HEK293 (cell line): ENCODE results near the gene CASP8AP2.

Experiments
- GLI2 ChIP-seq: fragments of 450-650 bp; formaldehyde crosslinking; IDR thresholded peaks from 2 replicates; pipeline ENCODE4; 2017; ENCODE audit warnings: missing biosample characterization, missing genetic modification characterization, low read depth, borderline replicate concordance
- HOXD13 ChIP-seq: sonication (generic); formaldehyde crosslinking; IDR thresholded peaks from 2 replicates; pipeline ENCODE4 v1.8.0; 2022; ENCODE audit warnings: missing genetic modification reagents, borderline replicate concordance
- OSR2 ChIP-seq: fragments of 450-650 bp; formaldehyde crosslinking; IDR thresholded peaks from 2 replicates; pipeline ENCODE4 v1.5.1; 2016; ENCODE audit warnings: missing biosample characterization, missing genetic modification characterization
- SP7 ChIP-seq: fragments of 450-650 bp; formaldehyde crosslinking; IDR thresholded peaks from 2 replicates; pipeline ENCODE4 v1.5.1; 2016; ENCODE audit warnings: missing biosample characterization, missing genetic modification characterization
- ZIC2 ChIP-seq: fragments of 450-650 bp; formaldehyde crosslinking; IDR thresholded peaks from 2 replicates; pipeline ENCODE4 v1.5.1; 2016; ENCODE audit warnings: missing biosample characterization, missing genetic modification characterization
- ZNF175 ChIP-seq: fragments of 450-650 bp; formaldehyde crosslinking; IDR thresholded peaks from 2 replicates; pipeline ENCODE4 v1.5.1; 2016; ENCODE audit warnings: missing biosample characterization, missing genetic modification characterization
- ZNF2 ChIP-seq: fragments of 450-650 bp; formaldehyde crosslinking; IDR thresholded peaks from 2 replicates; pipeline ENCODE4 v1.5.1; 2016; ENCODE audit warnings: missing biosample characterization, missing genetic modification characterization
- ZNF211 ChIP-seq: fragments of 450-650 bp; formaldehyde crosslinking; IDR thresholded peaks from 2 replicates; pipeline ENCODE4 v1.5.1; 2016; ENCODE audit warnings: low read depth, missing biosample characterization, missing genetic modification characterization
- ZNF366 ChIP-seq: fragments of 450-650 bp; formaldehyde crosslinking; conservative IDR thresholded peaks from 2 replicates; pipeline ENCODE4 v1.5.1; 2016; ENCODE audit warnings: missing biosample characterization, missing genetic modification characterization
- ZNF394 ChIP-seq: fragments of 450-650 bp; formaldehyde crosslinking; IDR thresholded peaks from 2 replicates; pipeline ENCODE4 v1.5.1; 2016; ENCODE audit warnings: missing biosample characterization, missing genetic modification characterization, mild to moderate bottlenecking, moderate library complexity, borderline replicate concordance
- ZNF560 ChIP-seq: fragments of 450-650 bp; formaldehyde crosslinking; IDR thresholded peaks from 2 replicates; pipeline ENCODE4 v1.5.1; 2017; ENCODE audit warnings: missing biosample characterization, missing genetic modification characterization, borderline replicate concordance
- ZNF561 ChIP-seq: fragments of 450-650 bp; IDR thresholded peaks from 2 replicates; pipeline ENCODE4 v1.5.1; 2018; ENCODE audit warnings: missing biosample characterization, missing genetic modification characterization, borderline replicate concordance
- ZSCAN16 ChIP-seq: fragments of 450-650 bp; formaldehyde crosslinking; IDR thresholded peaks from 2 replicates; pipeline ENCODE4 v1.5.1; 2016; ENCODE audit warnings: missing biosample characterization, missing genetic modification characterization
- ZXDB ChIP-seq: fragments of 450-650 bp; formaldehyde crosslinking; IDR thresholded peaks from 2 replicates; pipeline ENCODE4 v1.5.1; 2016; ENCODE audit warnings: missing biosample characterization, missing genetic modification characterization
- TF ChIP-seq, protein P1 (sequence below): fragments of 450-650 bp; formaldehyde crosslinking; IDR thresholded peaks from 2 replicates; pipeline ENCODE4 v1.5.1; 2016; ENCODE audit warnings: missing biosample characterization, missing genetic modification characterization
- TF ChIP-seq, protein P2 (sequence below): fragments of 450-650 bp; formaldehyde crosslinking; IDR thresholded peaks from 2 replicates; pipeline ENCODE4 v1.5.1; 2016; ENCODE audit warnings: missing biosample characterization, missing genetic modification characterization
- TF ChIP-seq, protein P3 (sequence below): fragments of 450-650 bp; IDR thresholded peaks from 2 replicates; pipeline ENCODE4 v1.5.1; 2018; ENCODE audit warnings: missing biosample characterization, missing genetic modification characterization
- TF ChIP-seq, protein P4 (sequence below): fragments of 450-650 bp; formaldehyde crosslinking; IDR thresholded peaks from 2 replicates; pipeline ENCODE4 v1.5.1; 2016; ENCODE audit warnings: missing biosample characterization, missing genetic modification characterization
- TF ChIP-seq, protein P5 (sequence below): fragments of 450-650 bp; formaldehyde crosslinking; IDR thresholded peaks from 2 replicates; pipeline ENCODE4 v1.5.1; 2016; ENCODE audit warnings: missing biosample characterization, missing genetic modification characterization
- TF ChIP-seq, protein P6 (sequence below): fragments of 450-650 bp; formaldehyde crosslinking; IDR thresholded peaks from 2 replicates; pipeline ENCODE4 v1.5.1; 2017; ENCODE audit warnings: missing biosample characterization, missing genetic modification characterization
- TF ChIP-seq, protein P7 (sequence below): fragments of 450-650 bp; formaldehyde crosslinking; IDR thresholded peaks from 2 replicates; pipeline ENCODE4 v1.5.1; 2016; ENCODE audit warnings: missing biosample characterization, missing genetic modification characterization
- TF ChIP-seq, protein P8 (sequence below): fragments of 450-650 bp; formaldehyde crosslinking; IDR thresholded peaks from 2 replicates; pipeline ENCODE4 v1.5.0; 2017; ENCODE audit warnings: missing biosample characterization, missing genetic modification characterization, borderline replicate concordance
- TF ChIP-seq, protein P9 (sequence below): fragments of 450-650 bp; formaldehyde crosslinking; IDR thresholded peaks from 2 replicates; pipeline ENCODE4 v1.5.1; 2016; ENCODE audit warnings: missing biosample characterization, missing genetic modification characterization

Gene CASP8AP2

DNA sequence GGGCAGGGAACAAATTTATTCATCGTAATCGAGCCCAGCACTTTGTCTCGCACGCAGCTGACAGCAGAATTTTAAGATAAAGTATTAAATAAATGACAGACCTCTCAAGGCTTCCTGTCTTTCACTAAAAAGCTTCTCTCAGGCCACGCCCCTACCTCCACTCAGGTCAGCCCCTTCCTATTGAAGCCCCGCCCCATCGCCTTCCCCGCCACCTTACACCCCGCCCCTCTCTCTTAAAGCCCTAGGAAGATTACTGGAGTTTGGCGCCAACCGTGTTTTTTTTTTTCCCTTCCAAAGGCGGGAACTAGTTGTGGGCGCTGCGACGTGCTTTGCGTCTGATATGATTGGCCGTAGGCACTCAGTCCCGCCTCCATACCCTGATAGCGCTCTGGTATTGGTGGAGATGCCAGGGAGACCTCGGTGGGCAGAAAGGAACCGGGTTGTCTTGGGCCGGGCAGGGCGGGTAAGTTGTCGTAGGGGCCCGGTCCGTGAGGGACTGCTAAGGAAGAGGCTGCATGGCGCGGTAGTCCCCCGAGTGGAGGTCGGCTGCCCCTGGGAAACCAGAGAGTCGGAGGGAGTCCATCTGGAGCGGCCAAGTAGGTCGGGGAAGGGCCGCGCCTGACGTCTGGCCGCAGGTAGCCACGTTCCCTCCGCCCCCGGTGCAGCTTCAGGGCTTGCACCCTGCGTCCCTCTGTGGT is at the start of gene CASP8AP2 (continued):
- TF ChIP-seq ZNF175 (no peak), ZIC2 (no peak), ZSCAN16 (tag by site-specific recombination) (no peak), ZNF394 (tag by site-specific recombination) (no peak; the same call in 1 of the 2 replicates), GLI2 (tag by site-specific recombination) (no peak), ZNF560 (tag by site-specific recombination) (no peak), ZNF561 (tag by site-specific recombination) (peak; percentile 74; the same call in 1 of the 2 replicates), ZNF211 (no peak), ZXDB (tag by site-specific recombination) (peak; percentile 90), ZNF2 (peak; percentile 57), SP7 (tag by site-specific recombination) (peak; percentile 63), ZNF366 (tag by site-specific recombination) (peak; percentile 86), HOXD13 (CRISPR knock-in tag) (no peak), OSR2 (tag by site-specific recombination) (no peak)
- TF ChIP-seq, protein P1, sequence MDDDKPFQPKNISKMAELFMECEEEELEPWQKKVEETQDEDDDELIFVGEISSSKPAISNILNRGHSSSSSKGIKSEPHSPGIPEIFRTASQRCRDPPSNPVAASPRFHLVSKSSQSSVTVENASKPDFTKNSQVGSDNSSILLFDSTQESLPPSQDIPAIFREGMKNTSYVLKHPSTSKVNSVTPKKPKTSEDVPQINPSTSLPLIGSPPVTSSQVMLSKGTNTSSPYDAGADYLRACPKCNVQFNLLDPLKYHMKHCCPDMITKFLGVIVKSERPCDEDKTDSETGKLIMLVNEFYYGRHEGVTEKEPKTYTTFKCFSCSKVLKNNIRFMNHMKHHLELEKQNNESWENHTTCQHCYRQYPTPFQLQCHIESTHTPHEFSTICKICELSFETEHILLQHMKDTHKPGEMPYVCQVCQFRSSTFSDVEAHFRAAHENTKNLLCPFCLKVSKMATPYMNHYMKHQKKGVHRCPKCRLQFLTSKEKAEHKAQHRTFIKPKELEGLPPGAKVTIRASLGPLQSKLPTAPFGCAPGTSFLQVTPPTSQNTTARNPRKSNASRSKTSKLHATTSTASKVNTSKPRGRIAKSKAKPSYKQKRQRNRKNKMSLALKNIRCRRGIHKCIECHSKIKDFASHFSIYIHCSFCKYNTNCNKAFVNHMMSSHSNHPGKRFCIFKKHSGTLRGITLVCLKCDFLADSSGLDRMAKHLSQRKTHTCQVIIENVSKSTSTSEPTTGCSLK (tag by site-specific recombination), result no peak
- TF ChIP-seq, protein P2, sequence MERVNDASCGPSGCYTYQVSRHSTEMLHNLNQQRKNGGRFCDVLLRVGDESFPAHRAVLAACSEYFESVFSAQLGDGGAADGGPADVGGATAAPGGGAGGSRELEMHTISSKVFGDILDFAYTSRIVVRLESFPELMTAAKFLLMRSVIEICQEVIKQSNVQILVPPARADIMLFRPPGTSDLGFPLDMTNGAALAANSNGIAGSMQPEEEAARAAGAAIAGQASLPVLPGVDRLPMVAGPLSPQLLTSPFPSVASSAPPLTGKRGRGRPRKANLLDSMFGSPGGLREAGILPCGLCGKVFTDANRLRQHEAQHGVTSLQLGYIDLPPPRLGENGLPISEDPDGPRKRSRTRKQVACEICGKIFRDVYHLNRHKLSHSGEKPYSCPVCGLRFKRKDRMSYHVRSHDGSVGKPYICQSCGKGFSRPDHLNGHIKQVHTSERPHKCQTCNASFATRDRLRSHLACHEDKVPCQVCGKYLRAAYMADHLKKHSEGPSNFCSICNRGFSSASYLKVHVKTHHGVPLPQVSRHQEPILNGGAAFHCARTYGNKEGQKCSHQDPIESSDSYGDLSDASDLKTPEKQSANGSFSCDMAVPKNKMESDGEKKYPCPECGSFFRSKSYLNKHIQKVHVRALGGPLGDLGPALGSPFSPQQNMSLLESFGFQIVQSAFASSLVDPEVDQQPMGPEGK, result peak; percentile 61
- TF ChIP-seq, protein P3, sequence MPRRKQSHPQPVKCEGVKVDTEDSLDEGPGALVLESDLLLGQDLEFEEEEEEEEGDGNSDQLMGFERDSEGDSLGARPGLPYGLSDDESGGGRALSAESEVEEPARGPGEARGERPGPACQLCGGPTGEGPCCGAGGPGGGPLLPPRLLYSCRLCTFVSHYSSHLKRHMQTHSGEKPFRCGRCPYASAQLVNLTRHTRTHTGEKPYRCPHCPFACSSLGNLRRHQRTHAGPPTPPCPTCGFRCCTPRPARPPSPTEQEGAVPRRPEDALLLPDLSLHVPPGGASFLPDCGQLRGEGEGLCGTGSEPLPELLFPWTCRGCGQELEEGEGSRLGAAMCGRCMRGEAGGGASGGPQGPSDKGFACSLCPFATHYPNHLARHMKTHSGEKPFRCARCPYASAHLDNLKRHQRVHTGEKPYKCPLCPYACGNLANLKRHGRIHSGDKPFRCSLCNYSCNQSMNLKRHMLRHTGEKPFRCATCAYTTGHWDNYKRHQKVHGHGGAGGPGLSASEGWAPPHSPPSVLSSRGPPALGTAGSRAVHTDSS (tag by site-specific recombination), result no peak
- TF ChIP-seq, protein P4, sequence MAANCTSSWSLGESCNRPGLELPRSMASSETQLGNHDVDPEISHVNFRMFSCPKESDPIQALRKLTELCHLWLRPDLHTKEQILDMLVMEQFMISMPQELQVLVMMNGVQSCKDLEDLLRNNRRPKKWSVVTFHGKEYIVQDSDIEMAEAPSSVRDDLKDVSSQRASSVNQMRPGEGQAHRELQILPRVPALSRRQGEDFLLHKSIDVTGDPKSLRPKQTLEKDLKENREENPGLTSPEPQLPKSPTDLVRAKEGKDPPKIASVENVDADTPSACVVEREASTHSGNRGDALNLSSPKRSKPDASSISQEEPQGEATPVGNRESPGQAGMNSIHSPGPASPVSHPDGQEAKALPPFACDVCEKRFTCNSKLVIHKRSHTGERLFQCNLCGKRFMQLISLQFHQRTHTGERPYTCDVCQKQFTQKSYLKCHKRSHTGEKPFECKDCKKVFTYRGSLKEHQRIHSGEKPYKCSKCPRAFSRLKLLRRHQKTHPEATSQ (tag by site-specific recombination), result peak; percentile 79; the same call in 1 of the 2 replicates
- TF ChIP-seq, protein P5, sequence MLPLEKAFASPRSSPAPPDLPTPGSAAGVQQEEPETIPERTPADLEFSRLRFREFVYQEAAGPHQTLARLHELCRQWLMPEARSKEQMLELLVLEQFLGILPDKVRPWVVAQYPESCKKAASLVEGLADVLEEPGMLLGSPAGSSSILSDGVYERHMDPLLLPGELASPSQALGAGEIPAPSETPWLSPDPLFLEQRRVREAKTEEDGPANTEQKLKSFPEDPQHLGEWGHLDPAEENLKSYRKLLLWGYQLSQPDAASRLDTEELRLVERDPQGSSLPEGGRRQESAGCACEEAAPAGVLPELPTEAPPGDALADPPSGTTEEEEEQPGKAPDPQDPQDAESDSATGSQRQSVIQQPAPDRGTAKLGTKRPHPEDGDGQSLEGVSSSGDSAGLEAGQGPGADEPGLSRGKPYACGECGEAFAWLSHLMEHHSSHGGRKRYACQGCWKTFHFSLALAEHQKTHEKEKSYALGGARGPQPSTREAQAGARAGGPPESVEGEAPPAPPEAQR (tag by site-specific recombination), result no peak
- TF ChIP-seq, protein P6, sequence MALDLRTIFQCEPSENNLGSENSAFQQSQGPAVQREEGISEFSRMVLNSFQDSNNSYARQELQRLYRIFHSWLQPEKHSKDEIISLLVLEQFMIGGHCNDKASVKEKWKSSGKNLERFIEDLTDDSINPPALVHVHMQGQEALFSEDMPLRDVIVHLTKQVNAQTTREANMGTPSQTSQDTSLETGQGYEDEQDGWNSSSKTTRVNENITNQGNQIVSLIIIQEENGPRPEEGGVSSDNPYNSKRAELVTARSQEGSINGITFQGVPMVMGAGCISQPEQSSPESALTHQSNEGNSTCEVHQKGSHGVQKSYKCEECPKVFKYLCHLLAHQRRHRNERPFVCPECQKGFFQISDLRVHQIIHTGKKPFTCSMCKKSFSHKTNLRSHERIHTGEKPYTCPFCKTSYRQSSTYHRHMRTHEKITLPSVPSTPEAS (tag by site-specific recombination), result no peak
- TF ChIP-seq, protein P7, sequence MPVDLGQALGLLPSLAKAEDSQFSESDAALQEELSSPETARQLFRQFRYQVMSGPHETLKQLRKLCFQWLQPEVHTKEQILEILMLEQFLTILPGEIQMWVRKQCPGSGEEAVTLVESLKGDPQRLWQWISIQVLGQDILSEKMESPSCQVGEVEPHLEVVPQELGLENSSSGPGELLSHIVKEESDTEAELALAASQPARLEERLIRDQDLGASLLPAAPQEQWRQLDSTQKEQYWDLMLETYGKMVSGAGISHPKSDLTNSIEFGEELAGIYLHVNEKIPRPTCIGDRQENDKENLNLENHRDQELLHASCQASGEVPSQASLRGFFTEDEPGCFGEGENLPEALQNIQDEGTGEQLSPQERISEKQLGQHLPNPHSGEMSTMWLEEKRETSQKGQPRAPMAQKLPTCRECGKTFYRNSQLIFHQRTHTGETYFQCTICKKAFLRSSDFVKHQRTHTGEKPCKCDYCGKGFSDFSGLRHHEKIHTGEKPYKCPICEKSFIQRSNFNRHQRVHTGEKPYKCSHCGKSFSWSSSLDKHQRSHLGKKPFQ (tag by site-specific recombination), result no peak
- TF ChIP-seq, protein P8, sequence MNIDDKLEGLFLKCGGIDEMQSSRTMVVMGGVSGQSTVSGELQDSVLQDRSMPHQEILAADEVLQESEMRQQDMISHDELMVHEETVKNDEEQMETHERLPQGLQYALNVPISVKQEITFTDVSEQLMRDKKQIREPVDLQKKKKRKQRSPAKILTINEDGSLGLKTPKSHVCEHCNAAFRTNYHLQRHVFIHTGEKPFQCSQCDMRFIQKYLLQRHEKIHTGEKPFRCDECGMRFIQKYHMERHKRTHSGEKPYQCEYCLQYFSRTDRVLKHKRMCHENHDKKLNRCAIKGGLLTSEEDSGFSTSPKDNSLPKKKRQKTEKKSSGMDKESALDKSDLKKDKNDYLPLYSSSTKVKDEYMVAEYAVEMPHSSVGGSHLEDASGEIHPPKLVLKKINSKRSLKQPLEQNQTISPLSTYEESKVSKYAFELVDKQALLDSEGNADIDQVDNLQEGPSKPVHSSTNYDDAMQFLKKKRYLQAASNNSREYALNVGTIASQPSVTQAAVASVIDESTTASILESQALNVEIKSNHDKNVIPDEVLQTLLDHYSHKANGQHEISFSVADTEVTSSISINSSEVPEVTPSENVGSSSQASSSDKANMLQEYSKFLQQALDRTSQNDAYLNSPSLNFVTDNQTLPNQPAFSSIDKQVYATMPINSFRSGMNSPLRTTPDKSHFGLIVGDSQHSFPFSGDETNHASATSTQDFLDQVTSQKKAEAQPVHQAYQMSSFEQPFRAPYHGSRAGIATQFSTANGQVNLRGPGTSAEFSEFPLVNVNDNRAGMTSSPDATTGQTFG, result no peak
- TF ChIP-seq, protein P9, sequence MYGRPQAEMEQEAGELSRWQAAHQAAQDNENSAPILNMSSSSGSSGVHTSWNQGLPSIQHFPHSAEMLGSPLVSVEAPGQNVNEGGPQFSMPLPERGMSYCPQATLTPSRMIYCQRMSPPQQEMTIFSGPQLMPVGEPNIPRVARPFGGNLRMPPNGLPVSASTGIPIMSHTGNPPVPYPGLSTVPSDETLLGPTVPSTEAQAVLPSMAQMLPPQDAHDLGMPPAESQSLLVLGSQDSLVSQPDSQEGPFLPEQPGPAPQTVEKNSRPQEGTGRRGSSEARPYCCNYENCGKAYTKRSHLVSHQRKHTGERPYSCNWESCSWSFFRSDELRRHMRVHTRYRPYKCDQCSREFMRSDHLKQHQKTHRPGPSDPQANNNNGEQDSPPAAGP (tag by site-specific recombination), result peak; percentile 85; the same call in 1 of the 2 replicates
